Measurements from ENCODE around the gene WFIKKN2. TPM values are rescaled to one million over a fixed set of nuclear protein-coding genes. Genes with fewer than 3 reads are reported as not detected.

Gene WFIKKN2
- total and polyA plus RNA-seq, 2 of the 4 experiments (the other 2 are of a cell fraction): 0.02 TPM; not detected in 1

DNA sequence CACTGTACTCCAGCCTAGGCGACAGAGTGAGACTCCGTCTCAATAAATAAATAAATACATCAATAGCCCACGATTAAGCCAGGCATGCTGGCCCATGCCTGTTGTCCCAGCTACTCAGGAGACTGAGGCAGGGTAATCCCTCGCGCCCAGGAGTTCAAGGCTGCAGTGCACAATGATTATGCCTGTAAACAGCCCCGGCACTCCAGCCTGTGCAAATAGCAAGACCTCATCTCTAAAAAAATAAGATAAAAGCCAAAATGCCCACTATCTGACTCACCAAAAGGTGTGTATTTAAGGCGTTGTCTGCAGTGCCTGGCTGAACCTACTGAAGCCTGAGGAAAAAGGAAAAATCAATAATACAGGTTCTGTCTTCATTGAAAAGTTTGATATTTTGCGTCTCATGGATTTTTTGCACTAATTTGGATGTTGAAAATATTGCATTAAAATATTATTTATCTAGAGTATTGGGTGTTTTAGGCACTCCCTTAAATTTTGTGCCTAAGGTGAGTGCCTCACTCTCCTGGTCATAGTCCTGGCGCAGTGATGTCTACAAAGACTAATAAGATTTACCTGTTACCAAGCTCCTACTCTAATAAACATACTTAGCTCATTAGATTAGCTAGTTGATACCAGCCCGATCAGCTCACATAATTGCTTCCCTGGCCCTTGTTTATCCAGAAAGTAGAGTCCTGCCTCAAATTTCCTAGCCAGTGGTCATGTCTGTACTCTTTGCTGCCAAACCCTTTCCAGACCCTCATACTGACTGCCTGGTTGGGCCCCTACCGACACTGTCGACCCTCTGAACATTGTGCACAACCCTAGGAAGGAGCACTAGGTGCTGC, 55.5 kb downstream of the WFIKKN2 start:
- in situ Hi-C loops (cut with MboI; ENCODE audit: low sequenced_read_pairs): no loop called here
- Histone ChIP-seq H3K23ac (ENCODE audit: low read depth, low read length) (no peak overlapping the region), H2AK9ac (replicated peaks; ENCODE audit: low read depth, low read length, poor library complexity) (no peak overlapping the region), H2BK20ac (ENCODE audit: low read depth, low read length) (no peak overlapping the region), H3K56ac (ENCODE audit: extremely low read depth, insufficient read depth, low read length) (no peak overlapping the region), H4K91ac (ENCODE audit: insufficient read depth, low read depth, low read length) (no peak overlapping the region), H4K8ac (ENCODE audit: low read depth in 2 of 2, low read length in 2 of 2) (no peak overlapping the region), H3K4ac (ENCODE audit: low read depth, low read length) (no peak overlapping the region), H3K27ac (ENCODE audit: insufficient read depth, low read length) (no peak overlapping the region), H3K4me1 (ENCODE audit: control insufficient read depth, insufficient read depth, low read length) (peaks cover 2% of the 10 kb centered on the region), H2BK5ac (ENCODE audit: low read depth, low read length, poor library complexity, severe bottlenecking) (no peak overlapping the region), H3K4me2 (ENCODE audit: low read depth, low read length) (no peak overlapping the region), H3K36me3 (ENCODE audit: control insufficient read depth, insufficient read depth, low read length) (no peaks in the 10 kb centered on the region), H2AFZ (replicated peaks; ENCODE audit: low read length, poor library complexity) (no peak overlapping the region), H3K14ac (replicated peaks; ENCODE audit: low read depth, low read length) (no peak overlapping the region), H2BK120ac (ENCODE audit: low read depth, low read length) (no peak overlapping the region), H3K18ac (ENCODE audit: low read depth, low read length) (no peak overlapping the region), H4K20me1 (ENCODE audit: insufficient read depth, low read length) (no peaks in the 10 kb centered on the region), H3K9ac (ENCODE audit: low read depth, low read length) (no peak overlapping the region), H2AK5ac (ENCODE audit: low read depth, low read length) (no peak overlapping the region), H4K5ac (ENCODE audit: low read depth, low read length) (no peak overlapping the region), H3K27me3 (ENCODE audit: control insufficient read depth, insufficient read depth, low read length) (peaks cover 21% of the 10 kb centered on the region), H3K9me3 (ENCODE audit: control insufficient read depth, insufficient read depth, low read length) (no peaks in the 10 kb centered on the region), H3K79me1 (ENCODE audit: low read depth in 1 of 2, low read length in 2 of 2) (no peaks in the 10 kb centered on the region), H3K9me1 (ENCODE audit: insufficient read depth, low read length) (0 out of 2 replicates have a peak, but pooled peaks cover 3% of the 10 kb centered on the region), H3K4me3 (ENCODE audit: insufficient read depth, low read depth, low read length) (no peak overlapping the region), H2BK15ac (ENCODE audit: low read depth, low read length) (no peak overlapping the region)
- ChIA-PET POLR2A (ENCODE audit: unreplicated experiment) (no interaction called here), CTCF (no interaction called here)
- TF ChIP-seq, protein P1, sequence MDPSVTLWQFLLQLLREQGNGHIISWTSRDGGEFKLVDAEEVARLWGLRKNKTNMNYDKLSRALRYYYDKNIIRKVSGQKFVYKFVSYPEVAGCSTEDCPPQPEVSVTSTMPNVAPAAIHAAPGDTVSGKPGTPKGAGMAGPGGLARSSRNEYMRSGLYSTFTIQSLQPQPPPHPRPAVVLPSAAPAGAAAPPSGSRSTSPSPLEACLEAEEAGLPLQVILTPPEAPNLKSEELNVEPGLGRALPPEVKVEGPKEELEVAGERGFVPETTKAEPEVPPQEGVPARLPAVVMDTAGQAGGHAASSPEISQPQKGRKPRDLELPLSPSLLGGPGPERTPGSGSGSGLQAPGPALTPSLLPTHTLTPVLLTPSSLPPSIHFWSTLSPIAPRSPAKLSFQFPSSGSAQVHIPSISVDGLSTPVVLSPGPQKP (IDR thresholded peaks at IDR 0.05; ENCODE audit: borderline replicate concordance, low read depth, low read length): no peak
- TF ChIP-seq MAZ (IDR thresholded peaks at IDR 0.05; ENCODE audit: borderline replicate concordance, low read depth, low read length) (no peak), CHD1 (IDR thresholded peaks at IDR 0.05; ENCODE audit: low read depth, low read length) (no peak), RAD21 (IDR thresholded peaks at IDR 0.05; ENCODE audit: low read length) (no peak), BHLHE40 (IDR thresholded peaks at IDR 0.05; ENCODE audit: low read depth, low read length) (no peak), RCOR1 (IDR thresholded peaks at IDR 0.05; ENCODE audit: insufficient replicate concordance, low read length) (no peak), SMC3 (IDR thresholded peaks at IDR 0.05; ENCODE audit: low read depth, low read length) (no peak), MAFK (IDR thresholded peaks at IDR 0.05; ENCODE audit: low read depth, low read length) (no peak), MXI1 (IDR thresholded peaks at IDR 0.05; ENCODE audit: borderline replicate concordance, low read depth, low read length) (no peak), POLR2A (IDR thresholded peaks at IDR 0.05; ENCODE audit: low read depth, low read length) (no peak), NFE2L2 (IDR thresholded peaks at IDR 0.05; ENCODE audit: low read depth, low read length) (no peak), CEBPB (IDR thresholded peaks at IDR 0.05; ENCODE audit: low read depth, low read length) (no peak)
- TF ChIP-seq, protein P2, sequence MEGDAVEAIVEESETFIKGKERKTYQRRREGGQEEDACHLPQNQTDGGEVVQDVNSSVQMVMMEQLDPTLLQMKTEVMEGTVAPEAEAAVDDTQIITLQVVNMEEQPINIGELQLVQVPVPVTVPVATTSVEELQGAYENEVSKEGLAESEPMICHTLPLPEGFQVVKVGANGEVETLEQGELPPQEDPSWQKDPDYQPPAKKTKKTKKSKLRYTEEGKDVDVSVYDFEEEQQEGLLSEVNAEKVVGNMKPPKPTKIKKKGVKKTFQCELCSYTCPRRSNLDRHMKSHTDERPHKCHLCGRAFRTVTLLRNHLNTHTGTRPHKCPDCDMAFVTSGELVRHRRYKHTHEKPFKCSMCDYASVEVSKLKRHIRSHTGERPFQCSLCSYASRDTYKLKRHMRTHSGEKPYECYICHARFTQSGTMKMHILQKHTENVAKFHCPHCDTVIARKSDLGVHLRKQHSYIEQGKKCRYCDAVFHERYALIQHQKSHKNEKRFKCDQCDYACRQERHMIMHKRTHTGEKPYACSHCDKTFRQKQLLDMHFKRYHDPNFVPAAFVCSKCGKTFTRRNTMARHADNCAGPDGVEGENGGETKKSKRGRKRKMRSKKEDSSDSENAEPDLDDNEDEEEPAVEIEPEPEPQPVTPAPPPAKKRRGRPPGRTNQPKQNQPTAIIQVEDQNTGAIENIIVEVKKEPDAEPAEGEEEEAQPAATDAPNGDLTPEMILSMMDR (conservative IDR thresholded peaks at IDR 0.05; ENCODE audit: low read depth, low read length): no peak
- TF ChIP-seq, protein P3, sequence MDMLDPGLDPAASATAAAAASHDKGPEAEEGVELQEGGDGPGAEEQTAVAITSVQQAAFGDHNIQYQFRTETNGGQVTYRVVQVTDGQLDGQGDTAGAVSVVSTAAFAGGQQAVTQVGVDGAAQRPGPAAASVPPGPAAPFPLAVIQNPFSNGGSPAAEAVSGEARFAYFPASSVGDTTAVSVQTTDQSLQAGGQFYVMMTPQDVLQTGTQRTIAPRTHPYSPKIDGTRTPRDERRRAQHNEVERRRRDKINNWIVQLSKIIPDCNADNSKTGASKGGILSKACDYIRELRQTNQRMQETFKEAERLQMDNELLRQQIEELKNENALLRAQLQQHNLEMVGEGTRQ (IDR thresholded peaks at IDR 0.05; ENCODE audit: low read depth, low read length): no peak
- DNase-seq (no peak), ATAC-seq (ENCODE audit: low read depth) (no peak)
- intact Hi-C loops (cut with micrococcal nuclease): no loop called here
- BruUV-seq (replicated peaks): no TSS peak
- 78% methylated on average over 4 of the region's 12 CpGs; no CpG with 5 or more reads in 1 of the 2 experiments for WGBS, 2 experiments (ENCODE audit: extremely low coverage in 2 of 2, insufficient read length in 1 of 2)
- dilution Hi-C loops (cut with HindIII; ENCODE audit: low sequenced_read_pairs, unreplicated experiment): no loop called here

Measured in IMR-90 (cell line).